H9 (cell line): ENCODE data around the gene DAB1. TPM values are rescaled to one million over a fixed set of nuclear protein-coding genes. Genes with fewer than 3 reads are reported as not detected.

ENCODE experiments used
- DNase-seq: peaks from one replicate; pipeline ENCODE4 v3.0.0-alpha.2; 2017
- H2AFZ ChIP-seq: one replicate; pipeline ENCODE4 v1.6.1; 2013; ENCODE audit warnings: mild to moderate bottlenecking, low read length, control low read depth, moderate library complexity
- H2AK5ac ChIP-seq: 2 replicates; pipeline ENCODE4 v1.6.1; 2013; ENCODE audit warnings: low read length, control low read depth, mixed read lengths; ENCODE audit not compliant: insufficient read length
- H2BK120ac ChIP-seq: one replicate; pipeline ENCODE4 v1.6.1; 2013; ENCODE audit warnings: low read depth, mild to moderate bottlenecking, low read length, control low read depth, inconsistent platforms; ENCODE audit not compliant: poor library complexity, severe bottlenecking
- H2BK12ac ChIP-seq: 2 replicates; pipeline ENCODE4 v1.6.1; 2013; ENCODE audit warnings: low read length, control low read depth, mixed read lengths, low read depth; ENCODE audit not compliant: insufficient read length
- H2BK15ac ChIP-seq: 2 replicates; pipeline ENCODE4 v1.6.1; 2013; ENCODE audit warnings: low read depth, low read length, control low read depth
- H2BK20ac ChIP-seq: one replicate; pipeline ENCODE4 v1.6.1; 2013; ENCODE audit warnings: low read depth, mild to moderate bottlenecking, low read length, control low read depth, inconsistent platforms; ENCODE audit not compliant: poor library complexity, severe bottlenecking
- H2BK5ac ChIP-seq: 2 replicates; pipeline ENCODE4 v1.6.1; 2013; ENCODE audit warnings: low read length, control low read depth, mixed read lengths; ENCODE audit not compliant: insufficient read length
- H3K14ac ChIP-seq: 2 replicates; pipeline ENCODE4 v1.6.1; 2013; ENCODE audit warnings: low read length, control low read depth; ENCODE audit not compliant: insufficient read depth
- H3K18ac ChIP-seq: 2 replicates; pipeline ENCODE4 v1.6.1; 2013; ENCODE audit warnings: low read depth, mild to moderate bottlenecking, mixed read lengths, low read length, control low read depth; ENCODE audit not compliant: insufficient read length
- H3K23ac ChIP-seq: 2 replicates; pipeline ENCODE4 v1.6.1; 2013; ENCODE audit warnings: low read length, control low read depth, mixed read lengths, low read depth; ENCODE audit not compliant: insufficient read length
- H3K23me2 ChIP-seq: 2 replicates; pipeline ENCODE4 v1.6.1; 2013; ENCODE audit warnings: low read depth, mild to moderate bottlenecking, mixed read lengths, low read length, control low read depth; ENCODE audit not compliant: insufficient read length, poor library complexity, severe bottlenecking
- H3K27ac ChIP-seq: 2 replicates; pipeline ENCODE4 v1.5.1; 2013; ENCODE audit warnings: low read length, control low read depth, mixed read lengths, low read depth; ENCODE audit not compliant: insufficient read length
- H3K27me3 ChIP-seq: 2 replicates; pipeline ENCODE4 v1.6.1; 2013; ENCODE audit warnings: low read length, control low read depth, inconsistent platforms; ENCODE audit not compliant: insufficient read depth
- H3K4ac ChIP-seq: 2 replicates; pipeline ENCODE4 v1.6.1; 2013; ENCODE audit warnings: low read depth, mild to moderate bottlenecking, control low read depth, inconsistent platforms, low read length, moderate library complexity
- H3K4me1 ChIP-seq: 2 replicates; pipeline ENCODE4 v1.6.1; 2013; ENCODE audit warnings: low read length, control low read depth, inconsistent platforms; ENCODE audit not compliant: insufficient read depth
- H3K4me2 ChIP-seq: 2 replicates; pipeline ENCODE4 v1.6.1; 2013; ENCODE audit warnings: low read length, control low read depth, mixed read lengths; ENCODE audit not compliant: insufficient read length, insufficient read depth
- H3K56ac ChIP-seq: 2 replicates; pipeline ENCODE4 v1.6.1; 2013; ENCODE audit warnings: low read depth, mild to moderate bottlenecking, mixed read lengths, low read length, control low read depth; ENCODE audit not compliant: insufficient read length
- H3K79me1 ChIP-seq: 2 replicates; pipeline ENCODE4 v1.6.1; 2013; ENCODE audit warnings: low read depth, mild to moderate bottlenecking, moderate library complexity, low read length, control low read depth, inconsistent platforms; ENCODE audit not compliant: insufficient read depth, poor library complexity, severe bottlenecking
- H3K79me2 ChIP-seq: 2 replicates; pipeline ENCODE4 v1.6.1; 2013; ENCODE audit warnings: low read length, control low read depth, inconsistent platforms; ENCODE audit not compliant: insufficient read depth
- H3K9ac ChIP-seq: 2 replicates; pipeline ENCODE4 v1.6.1; 2013; ENCODE audit warnings: low read length, control low read depth, mixed read lengths; ENCODE audit not compliant: insufficient read length; ENCODE audit errors: extremely low read depth
- H3K9me3 ChIP-seq: one replicate; pipeline ENCODE4 v1.6.1; 2013; ENCODE audit warnings: low read depth, low read length, inconsistent platforms; ENCODE audit not compliant: control insufficient read depth
- H3T11ph ChIP-seq: one replicate; pipeline ENCODE4 v1.6.1; 2013; ENCODE audit warnings: mild to moderate bottlenecking, low read length, control low read depth, inconsistent platforms
- H4K20me1 ChIP-seq: one replicate; pipeline ENCODE4 v1.6.1; 2013; ENCODE audit not compliant: control insufficient read depth, insufficient read length, insufficient read depth
- H4K5ac ChIP-seq: 2 replicates; pipeline ENCODE4 v1.6.1; 2013; ENCODE audit warnings: low read depth, mild to moderate bottlenecking, mixed read lengths, low read length, control low read depth; ENCODE audit not compliant: insufficient read length
- H4K8ac ChIP-seq: replicated peaks from 2 replicates; pipeline ENCODE4 v1.6.1; 2013; ENCODE audit warnings: low read length, control low read depth, mixed read lengths, low read depth; ENCODE audit not compliant: insufficient read length
- H4K91ac ChIP-seq: 2 replicates; pipeline ENCODE4 v1.6.1; 2013; ENCODE audit warnings: low read depth, mild to moderate bottlenecking, moderate library complexity, mixed read lengths, low read length, control low read depth; ENCODE audit not compliant: insufficient read length
- H3K27ac Mint-ChIP-seq, 3 experiments: 2 replicates in 2 of 3; 3 replicates in 1 of 3; pipeline ENCODE4 v1.8.0; 2020 to 2021; ENCODE audit warnings: mixed read lengths in 3 of 3, mild to moderate bottlenecking in 1 of 3, moderate library complexity in 1 of 3
- H3K27me3 Mint-ChIP-seq: 2 replicates; pipeline ENCODE4 v1.8.0; 2021; ENCODE audit warnings: low read depth, mild to moderate bottlenecking, moderate library complexity, mixed read lengths
- H3K36me3 Mint-ChIP-seq, 3 experiments: 2 replicates in 2 of 3; 3 replicates in 1 of 3; pipeline ENCODE4 v1.8.0; 2020 to 2021; ENCODE audit warnings: low read depth in 3 of 3, mixed read lengths in 3 of 3; ENCODE audit not compliant: insufficient read depth in 1 of 3
- H3K4me1 Mint-ChIP-seq, 2 experiments: 2 replicates each; pipeline ENCODE4 v1.8.0; 2020; ENCODE audit warnings: mixed read lengths in 2 of 2
- H3K4me3 Mint-ChIP-seq, 2 experiments: 2 replicates in 1 of 2; 3 replicates in 1 of 2; pipeline ENCODE4 v1.8.0; 2020 to 2021; ENCODE audit warnings: mild to moderate bottlenecking in 2 of 2, mixed read lengths in 2 of 2, moderate library complexity in 1 of 2
- H3K9me3 Mint-ChIP-seq, 2 experiments: 2 replicates in 1 of 2; 3 replicates in 1 of 2; pipeline ENCODE4 v1.8.0; 2020; ENCODE audit warnings: mild to moderate bottlenecking in 2 of 2, mixed read lengths in 2 of 2, moderate library complexity in 1 of 2
- whole genome bisulfite sequencing: extraction: QIAGEN DNeasy Blood & Tissue Kit; methylation state at CpG from one replicate; pipeline ENCODE4 v1.1.7; 2013; ENCODE audit warnings: missing lambda C conversion rate, low lambda C conversion rate, mixed read lengths; ENCODE audit not compliant: insufficient read length; ENCODE audit errors: extremely low coverage; 5-methylcytosine and 5-hydroxymethylcytosine counted together
- total RNA-seq: library from RNA; stranded (reverse); gene quantifications from 2 replicates; pipeline ENCODE4 v1.2.1, GENCODE V29; 2021
- TF ChIP-seq, protein P1 (sequence below): fragments of 200-600 bp; sonication (generic); conservative IDR thresholded peaks from 3 replicates; pipeline ENCODE4 v1.8.0; 2021; ENCODE audit warnings: antibody characterized with exemption, mild to moderate bottlenecking

The DAB1 gene
- total RNA-seq, 1 experiment from 2014 or later, result 9.3 TPM

DNA sequence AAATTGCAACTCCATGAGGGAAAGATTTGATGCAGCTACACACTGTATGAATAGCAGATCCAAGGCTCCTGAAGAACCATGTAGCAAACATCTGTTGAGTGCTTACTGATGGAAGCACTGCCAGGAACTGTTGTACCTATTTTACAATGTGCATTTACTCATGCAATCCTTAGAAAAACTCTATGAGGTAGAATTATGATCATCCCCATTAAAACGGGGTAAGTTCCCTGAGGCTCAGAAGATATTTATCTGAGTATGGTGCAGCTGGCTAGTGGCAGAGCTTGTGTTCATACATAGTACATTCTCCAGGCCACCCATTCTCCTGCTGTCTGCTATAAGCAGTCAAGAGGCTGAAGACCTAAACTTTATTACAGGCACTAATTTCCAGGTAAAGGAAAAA is 403.6 kb downstream of the DAB1 start:
- Histone ChIP-seq H2BK120ac (no peak overlapping the region), H3K56ac (no peak overlapping the region), H3K4me2 (no peak overlapping the region), H4K5ac (no peak overlapping the region), H3K27ac (no peak overlapping the region), H4K8ac (no peak overlapping the region), H3K9ac (no peak overlapping the region), H4K20me1 (no peaks in the 10 kb centered on the region), H3K18ac (no peak overlapping the region), H2BK5ac (no peak overlapping the region), H3K23ac (no peak overlapping the region), H3K14ac (no peak overlapping the region), H3K27me3 (no peaks in the 10 kb centered on the region), H2BK15ac (no peak overlapping the region), H3K4ac (no peak overlapping the region), H3K4me1 (peaks cover 4% of the 10 kb centered on the region; the same call in 1 of the 2 replicates), H2AK5ac (no peak overlapping the region), H3K79me2 (no peaks in the 10 kb centered on the region), H3K23me2 (no peaks in the 10 kb centered on the region), H2BK20ac (no peak overlapping the region), H3K9me3 (no peaks in the 10 kb centered on the region), H2BK12ac (no peak overlapping the region), H3K79me1 (no peaks in the 10 kb centered on the region), H4K91ac (no peak overlapping the region), H3T11ph (no peak overlapping the region), H2AFZ (no peak overlapping the region)
- H3K27ac Mint-ChIP-seq, result no peak overlapping the region
- DNase-seq, result no peak
- no peaks in the 10 kb centered on the region; a peak in 1 of 7 replicates for H3K36me3 Mint-ChIP-seq
- no CpG with 5 or more reads among the region's 1 CpG for WGBS
- peaks cover 15 to 19% of the 10 kb centered on the region in 2 experiments for H3K4me1 Mint-ChIP-seq
- H3K4me3 Mint-ChIP-seq, result no peak overlapping the region
- no peaks in the 10 kb centered on the region for H3K9me3 Mint-ChIP-seq
- TF ChIP-seq, protein P1, sequence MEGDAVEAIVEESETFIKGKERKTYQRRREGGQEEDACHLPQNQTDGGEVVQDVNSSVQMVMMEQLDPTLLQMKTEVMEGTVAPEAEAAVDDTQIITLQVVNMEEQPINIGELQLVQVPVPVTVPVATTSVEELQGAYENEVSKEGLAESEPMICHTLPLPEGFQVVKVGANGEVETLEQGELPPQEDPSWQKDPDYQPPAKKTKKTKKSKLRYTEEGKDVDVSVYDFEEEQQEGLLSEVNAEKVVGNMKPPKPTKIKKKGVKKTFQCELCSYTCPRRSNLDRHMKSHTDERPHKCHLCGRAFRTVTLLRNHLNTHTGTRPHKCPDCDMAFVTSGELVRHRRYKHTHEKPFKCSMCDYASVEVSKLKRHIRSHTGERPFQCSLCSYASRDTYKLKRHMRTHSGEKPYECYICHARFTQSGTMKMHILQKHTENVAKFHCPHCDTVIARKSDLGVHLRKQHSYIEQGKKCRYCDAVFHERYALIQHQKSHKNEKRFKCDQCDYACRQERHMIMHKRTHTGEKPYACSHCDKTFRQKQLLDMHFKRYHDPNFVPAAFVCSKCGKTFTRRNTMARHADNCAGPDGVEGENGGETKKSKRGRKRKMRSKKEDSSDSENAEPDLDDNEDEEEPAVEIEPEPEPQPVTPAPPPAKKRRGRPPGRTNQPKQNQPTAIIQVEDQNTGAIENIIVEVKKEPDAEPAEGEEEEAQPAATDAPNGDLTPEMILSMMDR, result no peak
- no peaks in the 10 kb centered on the region; the same call in 1 of the 2 replicates for H3K27me3 Mint-ChIP-seq
